RKO (cell line): ENCODE data around the gene PROK2.

ENCODE experiments used
- DNase-seq: peaks from one replicate; pipeline ENCODE4 v3.0.0-alpha.2; 2016; ENCODE audit warnings: low spot score

Gene PROK2

DNA sequence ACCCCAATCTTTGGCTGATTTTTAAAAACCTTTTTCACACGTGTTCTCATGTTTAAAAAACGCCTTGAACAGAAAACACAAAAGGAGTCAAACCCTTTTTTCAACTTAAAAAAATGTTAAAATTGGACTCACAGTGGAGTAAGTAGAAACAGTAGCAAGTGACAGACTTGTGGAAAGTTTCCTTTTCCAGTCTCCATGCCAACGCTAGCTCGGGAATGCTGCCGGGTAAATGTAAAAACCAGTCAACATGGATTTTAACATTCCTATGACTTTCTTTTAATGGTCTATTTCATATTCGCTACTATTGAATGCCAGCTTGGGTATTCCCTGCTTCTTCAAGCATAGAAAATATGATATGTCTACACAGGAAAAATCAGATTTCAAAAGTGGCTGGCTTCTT, 1.6 kb upstream of the PROK2 start:
- no peak for DNase-seq

DNA sequence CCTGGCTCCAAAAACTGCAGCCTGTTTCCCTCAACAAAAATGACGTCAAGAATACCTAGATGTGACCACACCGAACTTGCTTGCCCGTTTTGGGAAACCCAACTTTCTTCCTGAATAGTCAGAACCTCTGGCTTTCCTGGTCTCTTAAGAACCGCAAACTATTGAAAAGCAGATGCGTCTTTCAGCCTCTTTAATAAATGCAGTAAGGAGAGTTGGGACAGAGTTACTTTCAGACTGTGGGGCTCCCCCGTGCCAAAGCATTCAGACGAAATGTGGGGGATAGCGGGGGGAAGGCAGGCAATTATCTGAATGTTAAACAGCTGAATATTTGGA, 1.2 kb upstream of the PROK2 start:
- DNase-seq, result no peak

DNA sequence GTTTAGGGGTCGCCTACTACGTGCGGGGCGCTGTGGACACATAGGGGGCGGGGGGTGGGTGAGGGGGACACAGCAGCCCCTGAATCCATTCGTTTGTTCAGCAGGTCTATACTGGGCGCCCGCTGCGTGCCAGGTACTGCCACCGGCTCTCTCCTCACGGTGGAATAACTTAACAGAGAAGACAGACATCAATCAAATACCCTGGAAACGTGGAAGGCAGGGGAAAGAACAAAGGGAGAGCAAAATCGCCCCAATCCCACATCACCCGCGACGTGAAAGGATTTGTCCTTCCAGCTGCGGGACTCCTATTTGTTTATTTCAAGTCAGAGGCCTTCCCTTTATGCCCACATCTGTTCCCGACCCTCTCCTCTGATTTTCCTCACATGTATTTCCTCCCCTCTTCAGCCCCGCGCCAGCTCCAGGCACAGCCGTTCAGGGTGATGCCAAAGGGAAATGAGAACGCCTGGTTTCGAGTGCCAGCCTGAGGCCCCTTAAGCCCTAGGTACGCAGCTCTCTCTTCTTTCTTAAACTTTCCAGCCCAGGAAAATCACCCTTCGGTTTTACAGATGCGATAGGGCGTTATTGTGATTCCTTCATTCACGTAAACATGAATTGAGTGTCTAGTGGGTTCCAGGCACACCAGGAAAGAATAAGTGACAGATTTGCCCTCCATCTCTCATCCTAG, 726 bp upstream of the PROK2 start:
- DNase-seq, result no peak

DNA sequence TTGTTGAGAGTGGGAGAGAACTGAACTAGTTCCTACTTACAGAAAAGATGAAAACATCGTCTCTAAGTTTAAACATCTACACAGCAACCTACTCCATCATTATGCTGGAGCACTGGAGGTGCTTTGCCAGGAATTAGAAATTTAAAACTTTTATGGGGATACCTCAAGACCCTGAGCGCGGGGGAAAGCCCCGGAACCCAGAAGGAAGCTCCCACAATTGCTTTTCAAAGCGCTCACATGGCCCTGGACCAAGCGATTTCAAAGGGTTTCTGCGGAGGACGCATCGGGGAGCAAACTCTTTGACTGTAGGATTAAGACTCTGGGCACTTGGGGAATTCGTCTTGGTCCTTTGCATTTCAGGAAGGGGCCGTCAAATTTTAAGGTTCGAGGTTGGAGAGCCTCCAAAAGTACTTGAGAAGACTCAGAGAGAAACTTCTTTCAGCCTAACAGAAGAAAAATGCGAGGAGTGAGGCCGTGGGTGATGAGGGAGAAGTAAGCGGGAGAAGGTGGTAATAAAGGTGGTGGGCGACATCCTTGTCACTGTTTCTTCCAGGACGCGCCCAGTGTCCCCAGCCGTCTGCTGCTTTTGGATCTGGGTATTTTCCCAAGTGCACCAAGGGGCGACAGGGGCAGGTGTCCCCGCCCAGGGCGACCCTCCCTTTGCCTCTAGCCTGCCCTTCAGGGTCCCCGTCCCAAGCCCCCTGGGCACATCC, 591 bp downstream of the PROK2 start:
- no peak for DNase-seq

DNA sequence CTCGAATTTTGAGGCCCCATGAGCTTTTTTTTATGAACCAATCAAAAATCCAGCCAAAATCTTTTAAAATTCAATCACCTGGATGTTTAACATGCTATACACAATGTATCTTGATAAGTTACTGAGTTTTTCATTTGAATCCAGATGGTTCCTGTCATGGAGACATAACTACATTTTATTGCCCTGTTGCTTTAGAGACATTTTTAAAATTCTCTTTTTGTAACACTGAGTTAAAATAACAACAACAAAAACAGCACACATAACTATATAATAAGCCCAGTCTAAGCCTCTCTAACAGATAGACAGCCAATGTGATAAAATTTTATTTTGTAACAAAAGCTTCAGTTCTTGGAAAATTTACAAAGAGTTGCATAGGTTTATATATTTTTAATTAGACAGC, 1.8 kb downstream of the PROK2 start:
- DNase-seq, result no peak

DNA sequence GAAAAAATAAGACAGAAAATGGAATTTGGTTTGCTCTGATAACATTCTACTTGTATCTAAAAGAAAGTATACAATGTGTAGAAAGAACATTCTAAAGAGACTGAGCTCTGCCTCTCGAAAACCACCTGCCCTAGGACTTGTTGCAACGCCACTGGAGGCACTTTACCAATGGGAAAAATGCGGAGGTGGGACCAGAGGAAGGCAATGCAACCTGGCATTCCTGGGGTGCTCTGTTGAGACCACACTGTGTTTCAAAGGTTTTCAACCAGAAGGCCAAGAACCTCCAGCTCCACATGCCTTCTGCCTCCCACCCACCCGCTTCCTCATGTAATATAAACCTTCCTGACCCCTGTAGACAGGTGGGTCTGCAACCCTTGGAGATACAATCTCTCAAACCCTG, 4.5 kb downstream of the PROK2 start:
- no peak for DNase-seq

DNA sequence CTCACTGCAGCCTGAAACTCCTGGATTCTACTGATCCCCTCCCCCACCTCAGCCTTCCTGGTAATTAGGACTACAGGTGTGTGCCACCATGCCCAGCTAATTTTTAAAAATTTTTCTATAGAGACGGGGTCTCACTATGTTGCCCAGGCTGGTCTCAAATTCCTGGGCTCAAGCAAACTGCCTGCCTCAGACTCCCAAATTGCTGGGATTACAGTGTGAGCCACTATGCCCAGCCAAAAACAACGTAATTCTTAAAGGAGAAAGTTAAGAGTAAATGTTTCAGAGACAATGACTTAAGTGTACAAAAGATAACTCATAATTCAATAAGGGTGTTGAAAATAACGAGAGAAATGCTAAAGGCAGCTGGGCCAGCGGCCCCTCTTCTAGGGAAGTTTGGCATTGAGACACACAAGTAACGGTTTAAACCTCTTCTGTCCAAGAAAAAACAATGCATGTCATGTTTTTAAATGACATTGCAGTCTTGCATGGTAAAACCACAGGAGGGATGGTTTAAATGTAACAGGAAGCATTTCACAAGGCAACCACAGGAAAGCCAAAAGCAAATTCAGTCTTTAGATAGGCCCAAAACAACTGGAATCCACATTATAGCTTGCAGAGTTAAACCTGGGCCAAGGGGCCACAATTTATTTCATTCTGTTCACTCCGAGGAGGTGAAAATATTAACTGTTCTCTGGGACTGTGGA, 5.1 kb downstream of the PROK2 start:
- no peak for DNase-seq

DNA sequence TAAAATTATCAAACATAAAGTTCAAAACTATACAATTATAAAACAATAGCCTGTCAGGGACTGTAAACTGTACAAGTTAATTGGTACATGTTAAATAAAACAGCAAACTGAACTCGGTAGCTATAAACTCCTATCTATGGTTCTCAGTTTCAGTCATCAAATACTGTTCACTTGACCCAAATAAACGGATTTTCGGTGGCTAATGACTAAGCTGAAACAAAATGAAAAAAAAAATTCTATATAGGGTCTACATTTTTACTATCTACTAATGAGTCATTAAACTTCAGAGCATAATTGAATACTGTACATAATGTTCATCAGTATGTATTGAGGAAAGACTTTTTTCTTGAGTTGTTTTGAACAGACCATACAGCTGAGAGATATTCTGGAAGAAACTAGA, 6.6 kb downstream of the PROK2 start:
- DNase-seq, result no peak

DNA sequence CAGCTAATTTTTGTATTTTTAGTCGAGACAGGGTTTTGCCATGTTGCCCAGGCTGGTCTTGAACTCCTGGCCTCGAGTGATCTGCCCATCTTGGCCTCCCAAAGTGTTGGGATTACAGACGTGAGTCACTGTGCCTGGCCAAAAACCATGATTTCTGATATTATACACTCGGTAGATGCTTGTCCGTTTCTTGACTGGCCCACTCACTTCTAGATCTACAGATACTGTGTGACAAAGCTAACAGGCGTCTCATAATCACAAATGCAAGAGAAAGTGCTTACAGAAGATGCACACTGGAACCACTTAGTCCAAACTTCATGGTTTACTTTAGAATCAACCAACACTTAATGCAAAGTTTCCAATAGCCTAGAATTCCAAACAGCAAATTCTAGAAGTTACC, 8.4 kb downstream of the PROK2 start:
- DNase-seq, result no peak

DNA sequence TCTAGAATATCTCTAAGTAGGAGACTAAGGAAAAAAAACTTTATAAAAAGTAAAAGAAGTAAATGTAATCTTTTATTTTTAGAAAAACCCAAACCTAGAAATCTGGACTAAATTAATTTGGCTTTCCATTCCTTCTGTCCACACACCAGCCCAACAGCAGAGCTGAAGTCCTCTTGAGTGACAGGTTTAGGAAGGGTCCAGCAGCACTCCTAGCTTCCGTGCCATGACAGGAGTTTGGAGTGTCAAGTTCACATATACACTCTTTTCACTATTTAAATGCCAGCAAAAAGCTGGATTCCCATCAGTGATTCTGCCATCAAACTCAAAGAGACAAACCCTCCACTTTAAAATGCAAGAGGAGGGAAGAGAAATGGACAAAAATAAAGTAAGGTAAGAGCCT, 13.1 kb downstream of the PROK2 start:
- DNase-seq, result no peak

DNA sequence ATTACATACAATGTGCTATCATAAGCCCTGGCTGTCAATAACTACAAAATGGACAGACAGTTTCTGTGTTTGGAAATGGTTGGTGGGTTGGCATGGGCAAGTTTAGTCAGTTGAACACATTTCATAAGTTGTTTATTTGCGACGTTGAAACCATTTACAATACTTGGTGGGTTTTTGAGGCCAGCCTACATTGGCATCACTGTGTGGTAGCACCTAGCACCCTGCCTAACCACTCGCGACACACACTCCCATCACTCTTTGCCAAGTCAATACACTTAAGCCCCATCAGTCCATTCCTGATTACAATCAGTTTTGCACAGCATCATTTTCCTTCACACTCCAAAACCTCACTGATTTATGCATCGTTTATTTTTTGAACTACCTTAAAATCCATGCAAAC, 13.8 kb downstream of the PROK2 start:
- no peak for DNase-seq

DNA sequence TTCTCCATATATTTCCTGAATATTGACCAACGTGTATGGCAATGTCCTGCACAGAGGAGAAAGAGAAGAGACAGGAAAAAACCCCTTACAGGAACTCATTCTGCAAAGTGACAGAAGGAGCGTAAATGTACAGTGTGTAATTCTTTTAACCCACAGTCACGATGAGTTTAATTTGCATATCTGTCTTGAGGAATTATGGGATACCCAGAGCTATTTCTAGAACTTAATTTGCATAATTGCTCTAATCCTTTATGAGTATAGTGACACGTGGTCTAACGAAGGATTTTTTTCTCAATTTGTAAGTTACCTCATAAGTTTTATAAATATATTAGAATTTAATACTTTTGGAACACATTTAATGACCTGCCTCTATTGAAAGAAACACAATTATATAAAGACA, 21.5 kb downstream of the PROK2 start:
- DNase-seq, result no peak

DNA sequence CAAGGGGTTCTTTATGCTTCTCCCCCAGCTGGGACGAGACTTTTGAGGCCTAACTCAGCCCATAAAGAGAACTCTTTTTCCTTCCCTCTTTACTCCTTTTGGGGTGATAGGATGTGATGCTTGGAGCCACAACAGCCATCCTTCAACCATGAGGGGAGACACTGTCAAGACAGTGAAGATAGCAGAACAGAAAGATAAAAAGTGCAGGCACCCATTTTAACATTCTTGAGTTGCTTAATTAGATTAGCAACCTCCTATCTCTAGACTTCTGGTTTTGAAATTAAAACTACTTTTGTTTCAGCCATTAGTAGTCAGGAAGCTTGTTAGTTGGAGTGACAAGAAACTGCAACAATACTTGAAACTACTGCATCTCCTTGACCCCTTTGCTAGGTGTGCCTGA, 24.8 kb downstream of the PROK2 start:
- DNase-seq, result no peak

DNA sequence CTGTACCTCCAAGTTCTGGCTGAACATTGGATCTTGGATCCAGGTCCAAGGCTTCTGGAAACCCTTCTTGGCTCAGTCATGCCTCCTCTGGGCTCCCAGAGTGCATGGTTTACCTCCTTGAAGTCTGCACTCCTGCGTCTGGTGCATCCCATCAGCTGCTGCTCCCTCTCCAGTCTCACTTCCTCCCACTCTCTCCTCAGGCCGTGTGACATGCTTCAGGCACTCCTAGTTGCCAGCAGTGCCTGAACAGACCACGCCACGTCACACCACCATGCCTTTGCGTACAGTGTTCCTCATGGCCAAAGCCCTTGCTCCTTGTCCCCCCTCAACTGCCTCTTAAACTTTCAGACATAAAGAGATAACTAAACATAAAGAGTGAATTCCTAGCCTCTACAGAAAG, 25.5 kb downstream of the PROK2 start:
- DNase-seq, result no peak

DNA sequence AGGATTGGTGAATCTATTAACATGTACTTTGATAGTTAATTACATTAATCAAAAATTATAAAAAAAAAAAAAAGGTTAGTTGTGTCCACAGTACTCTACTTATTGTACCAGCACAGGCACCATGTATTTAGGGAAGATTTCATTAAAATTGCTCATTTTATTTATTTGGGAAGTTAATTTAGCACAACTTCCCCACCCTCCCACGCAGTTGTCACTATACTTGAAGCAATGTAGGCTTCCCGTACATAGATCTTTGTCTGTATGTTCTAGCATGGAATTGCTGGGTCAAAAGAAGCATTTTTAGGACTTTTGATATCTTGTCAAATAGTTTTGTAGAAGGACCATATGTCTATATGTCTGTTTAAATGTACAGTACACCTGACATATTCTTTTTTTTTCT, 26.9 kb downstream of the PROK2 start:
- no peak for DNase-seq

DNA sequence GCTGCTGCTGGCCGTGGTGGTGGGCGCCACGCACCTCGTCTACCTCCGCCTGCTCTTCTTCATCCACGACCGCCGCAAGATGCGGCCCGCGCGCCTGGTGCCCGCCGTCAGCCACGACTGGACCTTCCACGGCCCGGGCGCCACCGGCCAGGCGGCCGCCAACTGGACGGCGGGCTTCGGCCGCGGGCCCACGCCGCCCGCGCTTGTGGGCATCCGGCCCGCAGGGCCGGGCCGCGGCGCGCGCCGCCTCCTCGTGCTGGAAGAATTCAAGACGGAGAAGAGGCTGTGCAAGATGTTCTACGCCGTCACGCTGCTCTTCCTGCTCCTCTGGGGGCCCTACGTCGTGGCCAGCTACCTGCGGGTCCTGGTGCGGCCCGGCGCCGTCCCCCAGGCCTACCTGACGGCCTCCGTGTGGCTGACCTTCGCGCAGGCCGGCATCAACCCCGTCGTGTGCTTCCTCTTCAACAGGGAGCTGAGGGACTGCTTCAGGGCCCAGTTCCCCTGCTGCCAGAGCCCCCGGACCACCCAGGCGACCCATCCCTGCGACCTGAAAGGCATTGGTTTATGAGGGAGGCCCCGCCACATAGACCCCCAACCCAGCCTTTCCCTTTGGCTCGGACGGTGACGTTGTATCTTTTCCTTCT, 30.2 kb downstream of the PROK2 start:
- DNase-seq, result no peak

DNA sequence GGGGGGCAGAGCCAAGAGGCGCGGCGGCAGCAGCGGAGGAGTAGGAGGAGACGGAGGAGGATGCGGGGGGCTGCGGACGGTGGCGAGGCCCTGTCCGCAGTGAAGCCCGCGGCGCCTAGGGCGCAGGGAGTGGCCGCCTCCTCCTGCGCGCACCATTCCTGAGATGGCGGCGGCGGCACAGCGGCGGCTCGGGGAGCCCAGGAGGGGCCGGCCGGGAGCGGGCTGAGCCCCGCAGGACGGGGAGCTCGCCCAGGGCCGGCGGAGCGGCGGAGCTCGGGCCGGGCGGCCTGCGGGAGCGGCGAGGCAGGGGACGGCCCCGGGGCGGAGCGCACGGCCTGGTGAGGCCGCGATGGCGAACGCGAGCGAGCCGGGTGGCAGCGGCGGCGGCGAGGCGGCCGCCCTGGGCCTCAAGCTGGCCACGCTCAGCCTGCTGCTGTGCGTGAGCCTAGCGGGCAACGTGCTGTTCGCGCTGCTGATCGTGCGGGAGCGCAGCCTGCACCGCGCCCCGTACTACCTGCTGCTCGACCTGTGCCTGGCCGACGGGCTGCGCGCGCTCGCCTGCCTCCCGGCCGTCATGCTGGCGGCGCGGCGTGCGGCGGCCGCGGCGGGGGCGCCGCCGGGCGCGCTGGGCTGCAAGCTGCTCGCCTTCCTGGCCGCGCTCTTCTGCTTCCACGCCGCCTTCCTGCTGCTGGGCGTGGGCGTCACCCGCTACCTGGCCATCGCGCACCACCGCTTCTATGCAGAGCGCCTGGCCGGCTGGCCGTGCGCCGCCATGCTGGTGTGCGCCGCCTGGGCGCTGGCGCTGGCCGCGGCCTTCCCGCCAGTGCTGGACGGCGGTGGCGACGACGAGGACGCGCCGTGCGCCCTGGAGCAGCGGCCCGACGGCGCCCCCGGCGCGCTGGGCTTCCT, 31.0 kb downstream of the PROK2 start, which contains the start of gene GPR27:
TSS of gene GPR27 (plus strand) at position 155 of the 909 bp plus-strand sequence. CDS start at position 350, 195 bp downstream.
- no peak for DNase-seq

DNA sequence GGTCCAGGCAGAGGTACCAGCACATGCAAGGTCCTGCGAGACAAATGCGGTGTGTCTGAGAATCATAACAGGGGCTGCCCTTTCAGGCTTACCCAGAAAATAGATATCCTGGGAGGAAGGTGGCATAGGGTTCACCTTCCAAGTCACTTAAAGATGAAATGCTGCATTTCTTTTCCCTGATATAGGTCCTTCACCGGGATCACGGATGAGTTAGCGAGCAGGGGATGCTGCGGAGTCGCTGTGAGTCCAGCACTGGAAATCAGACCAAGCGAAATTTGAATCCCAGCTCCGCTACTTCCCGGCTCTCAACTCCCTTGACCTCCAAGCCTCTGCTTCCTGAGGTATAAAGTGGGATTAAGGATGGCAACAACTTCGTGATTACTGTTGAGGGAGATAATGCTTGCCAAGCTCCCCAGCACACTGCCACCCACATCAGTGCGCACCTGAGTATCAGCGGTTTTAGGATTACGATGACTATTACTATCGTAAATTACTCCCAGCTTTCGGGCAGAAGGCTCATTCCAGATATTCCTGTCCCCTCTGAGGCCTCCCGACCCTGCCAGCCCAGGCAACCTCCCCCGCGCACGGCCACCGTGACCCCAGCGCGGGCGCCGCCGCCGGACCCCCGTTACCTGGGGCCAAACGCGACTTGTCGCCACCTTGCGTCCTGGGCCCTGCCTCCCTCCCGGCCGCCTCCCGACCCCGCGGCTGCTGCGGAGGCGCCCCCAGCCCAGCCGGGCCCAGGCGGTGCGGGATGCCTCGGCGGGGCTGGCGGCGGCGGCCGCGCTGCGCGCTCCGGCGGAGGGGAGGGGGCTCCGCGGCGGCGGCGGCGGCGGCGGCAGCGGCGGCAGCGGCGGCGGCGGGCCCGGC, 31.9 kb downstream of the PROK2 start:
- no peak for DNase-seq

DNA sequence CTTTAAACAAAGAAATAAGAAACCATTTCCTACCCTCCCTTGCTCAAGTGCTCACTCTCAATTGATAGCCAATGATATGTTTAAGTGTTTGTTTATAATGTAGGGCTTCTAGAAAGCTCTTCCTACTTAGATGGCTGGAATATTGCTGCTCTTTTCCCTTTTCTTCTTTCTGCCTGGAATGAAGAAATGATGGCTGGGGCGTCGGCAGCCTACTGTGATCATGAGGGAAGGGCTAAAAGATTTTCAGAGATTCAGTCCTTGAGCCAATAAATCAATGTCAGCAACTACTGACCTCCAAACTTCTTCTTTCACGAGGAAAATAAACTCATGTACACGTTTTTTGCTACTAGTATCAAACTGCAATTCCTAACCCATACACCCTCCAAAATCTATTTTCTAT, 33.3 kb downstream of the PROK2 start:
- DNase-seq, result no peak

DNA sequence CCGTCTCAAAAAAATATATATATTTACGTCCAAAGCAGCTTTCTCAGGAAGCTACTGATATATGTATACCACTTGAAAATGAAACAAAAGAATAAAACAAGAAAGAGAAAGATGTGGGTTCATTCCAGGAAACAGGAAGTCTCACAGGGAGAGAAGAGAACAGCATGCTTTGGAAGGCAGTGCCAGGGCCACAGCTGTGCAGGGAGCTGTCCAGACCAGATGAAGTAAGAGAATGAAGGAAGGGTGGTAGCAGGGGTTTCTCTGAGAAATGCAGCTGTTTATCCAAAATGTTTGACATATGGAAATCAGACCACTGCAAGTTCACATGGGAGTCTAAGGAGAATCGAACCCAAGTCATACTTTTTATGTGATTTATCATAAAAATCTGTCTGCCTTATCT, 40.2 kb downstream of the PROK2 start:
- DNase-seq, result no peak

DNA sequence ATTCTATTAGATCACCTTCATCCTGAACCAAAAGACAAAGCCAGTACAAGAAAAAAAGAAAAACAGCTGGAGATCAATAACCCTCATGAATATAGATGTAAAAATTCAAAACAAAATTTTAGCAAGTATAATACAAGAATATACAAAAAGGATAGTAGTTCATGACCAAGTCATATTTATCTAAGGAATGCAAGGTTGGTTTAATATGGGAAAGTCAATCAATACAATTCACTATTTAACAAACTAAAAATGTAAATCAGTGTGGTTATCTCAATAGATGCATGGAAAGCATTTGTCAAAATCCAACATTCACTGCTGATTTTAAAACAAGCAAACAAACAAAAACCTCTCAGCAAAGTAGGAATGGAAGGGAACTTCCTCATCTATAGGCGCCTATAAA, 42.3 kb downstream of the PROK2 start:
- no peak for DNase-seq
